Lung (tissue), 12 donors: ENCODE data around the gene TXLNB. TPM values are rescaled to one million over a fixed set of nuclear protein-coding genes. Genes with fewer than 3 reads are reported as not detected.

Experiments
- ATAC-seq: fragments of 200-7000 bp; cut with Tn5 transposase; one replicate; pipeline ENCODE4 v1.9.1; 2020; ENCODE audit warnings: moderate number of reproducible peaks; ENCODE audit not compliant: insufficient read depth, low FRiP score
- DNase-seq, 3 donors: peaks; one replicate each; pipeline ENCODE4 v3.0.0-alpha.2; 2013 to 2017
- H3K27ac ChIP-seq, 2 donors: one replicate each; pipeline ENCODE4 v1.5.1; 2013; ENCODE audit warnings: mild to moderate bottlenecking in 2 of 2, moderate library complexity in 2 of 2, control low read depth in 1 of 2, inconsistent platforms in 1 of 2, low read depth in 1 of 2, low read length in 1 of 2
- H3K27me3 ChIP-seq, 3 donors: one replicate each; pipeline ENCODE4 v1.5.1; 2013; ENCODE audit warnings: low read length in 2 of 3; ENCODE audit not compliant: control insufficient read depth in 3 of 3, insufficient read depth in 3 of 3
- H3K36me3 ChIP-seq, 4 donors: one replicate each; pipeline ENCODE4 v1.5.1; 2013; ENCODE audit warnings: low read length in 4 of 4, mild to moderate bottlenecking in 1 of 4, moderate library complexity in 1 of 4; ENCODE audit not compliant: control insufficient read depth in 4 of 4, insufficient read depth in 4 of 4
- H3K4me1 ChIP-seq, 5 donors: one replicate each; pipeline ENCODE4 v1.5.1; 2013; ENCODE audit warnings: low read length in 5 of 5, mild to moderate bottlenecking in 2 of 5, moderate library complexity in 1 of 5; ENCODE audit not compliant: control insufficient read depth in 5 of 5, insufficient read depth in 5 of 5
- H3K4me3 ChIP-seq: one replicate; pipeline ENCODE4 v1.5.1; 2013; ENCODE audit warnings: mild to moderate bottlenecking, control low read depth, moderate library complexity
- H3K9ac ChIP-seq, 2 donors: one replicate each; pipeline ENCODE4 v1.5.1; 2013; ENCODE audit warnings: low read length in 2 of 2, control low read depth in 1 of 2; ENCODE audit not compliant: insufficient read depth in 1 of 2
- H3K9me3 ChIP-seq, 4 donors: one replicate each; pipeline ENCODE4 v1.5.1; 2013; ENCODE audit warnings: low read length in 3 of 4, mild to moderate bottlenecking in 1 of 4, moderate library complexity in 1 of 4; ENCODE audit not compliant: control insufficient read depth in 4 of 4, insufficient read depth in 3 of 4
- CTCF ChIP-seq: IDR thresholded peaks from 2 replicates; pipeline ENCODE4 v1.5.1; 2012; ENCODE audit warnings: mild to moderate bottlenecking; ENCODE audit errors: control extremely low read depth, extremely low read depth
- WGBS, 2 donors: extraction: QIAGEN DNeasy Blood & Tissue Kit; methylation state at CpG; one replicate each; pipeline ENCODE4 v1.1.7; 2013; 5-methylcytosine and 5-hydroxymethylcytosine counted together
- polyA plus RNA-seq, 2 donors: library from polyadenylated mRNA; stranded (reverse); fragments of 200-250 nt; gene quantifications; one replicate each; pipeline ENCODE4 v1.2.1, GENCODE V29; 2013
- total RNA-seq, 2 donors: library from RNA; depleted of rRNA in 1 of 2; stranded (reverse); fragments of >200 nt in 1 of 2; gene quantifications; one replicate each; pipeline ENCODE4 v1.2.1, GENCODE V29; 2014 to 2021
- donor health status: control.
- donor health status: control.
- donor health status: Bipolar disorder and iron deficiency.
- donor health status: healthy.
- donor health status: DM: yes; HTN: yes; CAD: no.

The TXLNB gene
- total and polyA plus RNA-seq, 4 donors = 0.31 to 2.8 (median 1.2) TPM

- WGBS, 2 donors = 88 to 93% methylated on average over 2 of the region's 2 CpGs
- no peak for DNase-seq
- H3K9me3 ChIP-seq = peaks cover 0 to 2% (median 0%) of the 10 kb centered on the region in 4 donors
- no peak overlapping the region for H3K4me3 ChIP-seq
- no peak overlapping the region for H3K27ac ChIP-seq
- no peak for TF ChIP-seq CTCF
- no peaks in the 10 kb centered on the region for H3K27me3 ChIP-seq
- H3K36me3 ChIP-seq = no peaks in the 10 kb centered on the region
- H3K9ac ChIP-seq = no peak overlapping the region
- peaks cover 0 to 4% (median 0%) of the 10 kb centered on the region in 5 donors for H3K4me1 ChIP-seq
- no peak for ATAC-seq
Observed at GRCh38 chr6:139311831-139312230, 20.0 kb upstream of the TXLNB start.

DNA sequence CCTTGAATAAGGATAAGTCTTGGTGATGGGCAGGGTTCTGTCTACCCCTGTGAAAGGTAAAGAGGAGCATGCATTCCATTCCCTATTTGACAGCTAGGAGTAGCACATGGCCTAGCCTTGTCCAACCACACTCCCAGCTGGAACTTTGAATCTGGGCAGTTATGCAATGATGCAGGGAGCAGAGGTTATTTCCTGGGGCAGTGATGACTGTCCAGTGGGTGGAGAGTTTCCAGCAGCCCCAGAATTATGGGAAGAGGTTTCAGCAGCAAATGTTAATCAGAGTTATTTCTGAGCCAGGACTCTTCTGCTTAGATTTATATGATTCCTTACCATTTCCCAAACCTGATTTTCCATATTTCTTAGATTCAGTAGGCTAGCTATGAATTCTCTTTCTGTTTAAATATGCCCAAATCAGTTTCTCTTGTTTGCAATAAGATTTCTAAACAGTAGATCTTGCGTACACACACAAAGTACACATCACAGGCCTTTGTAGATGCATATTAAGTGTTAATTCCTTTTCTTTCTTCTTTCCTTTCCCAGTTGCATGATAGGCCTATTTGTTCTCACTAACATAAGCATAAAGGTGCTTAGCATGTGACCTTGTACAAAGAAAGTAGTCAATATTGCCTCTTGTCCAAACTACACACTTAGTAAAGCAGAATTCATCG, 17.3 kb upstream of the TXLNB start:
- Histone ChIP-seq H3K36me3 (no peaks in the 10 kb centered on the region), H3K4me1 (peaks cover 0 to 4% (median 0%) of the 10 kb centered on the region in 5 donors), H3K27me3 (no peaks in the 10 kb centered on the region), H3K4me3 (no peak overlapping the region), H3K9me3 (peaks cover 0 to 2% (median 0%) of the 10 kb centered on the region in 4 donors), H3K9ac (no peak overlapping the region), H3K27ac (peak overlapping the region in 1 of 2 donors; percentile 33)
- WGBS, 2 donors = 87% methylated on average over 2 of the region's 2 CpGs
- peak; percentile 86 for ATAC-seq
- no peak for TF ChIP-seq CTCF
- DNase-seq = no peak

DNA sequence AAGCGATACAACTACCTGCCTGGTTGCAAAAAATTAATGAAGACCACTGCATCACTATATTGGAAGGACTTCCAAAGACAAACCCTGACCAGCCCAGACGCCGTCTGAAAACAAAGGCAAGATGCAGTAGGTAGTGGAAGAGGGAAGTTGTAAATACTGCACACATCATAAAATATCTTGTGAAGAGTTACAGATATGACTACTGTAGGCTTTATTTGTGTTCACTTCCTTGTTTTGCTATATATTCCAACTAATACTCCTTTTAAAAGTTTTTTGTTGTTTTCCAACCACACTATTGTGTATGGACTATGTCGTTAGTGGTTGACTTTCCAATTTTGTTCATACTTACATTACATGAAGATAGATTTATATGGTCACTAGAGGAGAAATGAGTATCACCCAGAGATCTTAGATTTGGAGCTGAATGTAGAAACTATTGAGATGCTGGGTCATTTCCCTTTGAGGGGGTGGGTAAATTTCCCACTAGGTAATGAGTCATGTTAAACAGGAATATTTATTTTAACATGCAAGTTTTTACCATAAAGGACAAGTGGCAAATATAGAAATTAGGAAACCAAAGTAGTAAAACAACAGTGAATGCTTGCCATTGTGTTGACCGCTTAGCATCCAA, 16.6 kb upstream of the TXLNB start:
- H3K9ac ChIP-seq = no peak overlapping the region
- no peak overlapping the region for H3K27ac ChIP-seq
- peaks cover 0 to 4% (median 0%) of the 10 kb centered on the region in 5 donors for H3K4me1 ChIP-seq
- DNase-seq = no peak
- ATAC-seq = no peak
- no peaks in the 10 kb centered on the region for H3K36me3 ChIP-seq
- no peaks in the 10 kb centered on the region for H3K27me3 ChIP-seq
- no peak overlapping the region for H3K4me3 ChIP-seq
- WGBS, 2 donors = 62 to 68% methylated on average over 5 of the region's 5 CpGs
- H3K9me3 ChIP-seq = peaks cover 0 to 2% (median 0%) of the 10 kb centered on the region in 4 donors
- no peak for TF ChIP-seq CTCF
